NCI-H526 treated with DMSO at 0.1 percent for 48 hours (cell line): Measurements from ENCODE around the gene SLC17A7.
A peak's percentile ranks its signal among the peaks of the same experiment; 100 is the strongest.

Experiments used
- DNase-seq: peaks from one replicate; lab custom pipeline; 2025; lab: John Stamatoyannopoulos, UW

SLC17A7 gene

DNA sequence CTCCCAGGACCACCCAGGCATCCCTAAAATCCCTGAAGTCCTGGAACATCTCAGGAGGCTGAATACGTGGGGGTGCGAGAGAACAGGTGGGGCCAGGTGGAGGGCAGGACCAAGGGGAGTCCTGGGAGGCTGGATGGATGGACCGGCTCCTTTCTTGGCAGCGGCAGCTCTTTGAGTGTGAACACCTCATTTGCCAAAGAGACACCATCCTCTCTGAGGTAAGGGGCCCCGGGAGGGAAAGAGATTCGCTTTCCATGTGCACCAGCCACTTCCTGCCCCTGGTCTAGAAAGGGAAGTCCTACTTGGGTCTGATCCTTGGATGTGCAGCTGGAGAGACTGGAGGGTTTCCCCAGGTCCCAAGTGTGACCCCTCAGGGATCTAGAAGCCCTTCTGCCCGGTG lies 34.2 kb downstream of the SLC17A7 start:
- DNase-seq: no peak

GRCh38 chr19:49403404-49404187 lies 37.7 kb downstream of the SLC17A7 start:
- peak; percentile 5 for DNase-seq

DNA sequence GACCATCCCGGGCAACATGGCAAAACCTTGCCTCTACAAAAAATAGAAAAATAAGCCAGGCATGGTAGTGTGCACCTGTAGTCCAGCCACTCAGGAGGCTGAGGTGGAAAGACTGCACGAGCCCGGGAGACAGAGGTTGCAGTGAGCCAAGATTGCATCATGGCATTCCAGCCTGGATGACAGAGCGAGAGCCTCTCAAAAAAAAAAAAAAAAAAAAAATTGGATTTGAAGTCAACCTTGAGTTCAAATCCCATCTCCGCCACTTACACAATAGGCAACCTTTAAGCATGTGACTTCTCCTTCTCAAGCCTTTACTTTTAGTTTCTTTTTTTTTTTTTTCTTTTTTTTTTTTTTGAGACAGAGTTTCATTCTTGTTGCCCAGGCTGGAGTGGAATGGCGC lies 41.3 kb downstream of the SLC17A7 start:
- DNase-seq: no peak

- no peak for DNase-seq
Measured at GRCh38 chr19:49398931-49399330, 42.4 kb downstream of the SLC17A7 start.

- no peak for DNase-seq
Measured at GRCh38 chr19:49398001-49398615, 43.2 kb downstream of the SLC17A7 start.

DNA sequence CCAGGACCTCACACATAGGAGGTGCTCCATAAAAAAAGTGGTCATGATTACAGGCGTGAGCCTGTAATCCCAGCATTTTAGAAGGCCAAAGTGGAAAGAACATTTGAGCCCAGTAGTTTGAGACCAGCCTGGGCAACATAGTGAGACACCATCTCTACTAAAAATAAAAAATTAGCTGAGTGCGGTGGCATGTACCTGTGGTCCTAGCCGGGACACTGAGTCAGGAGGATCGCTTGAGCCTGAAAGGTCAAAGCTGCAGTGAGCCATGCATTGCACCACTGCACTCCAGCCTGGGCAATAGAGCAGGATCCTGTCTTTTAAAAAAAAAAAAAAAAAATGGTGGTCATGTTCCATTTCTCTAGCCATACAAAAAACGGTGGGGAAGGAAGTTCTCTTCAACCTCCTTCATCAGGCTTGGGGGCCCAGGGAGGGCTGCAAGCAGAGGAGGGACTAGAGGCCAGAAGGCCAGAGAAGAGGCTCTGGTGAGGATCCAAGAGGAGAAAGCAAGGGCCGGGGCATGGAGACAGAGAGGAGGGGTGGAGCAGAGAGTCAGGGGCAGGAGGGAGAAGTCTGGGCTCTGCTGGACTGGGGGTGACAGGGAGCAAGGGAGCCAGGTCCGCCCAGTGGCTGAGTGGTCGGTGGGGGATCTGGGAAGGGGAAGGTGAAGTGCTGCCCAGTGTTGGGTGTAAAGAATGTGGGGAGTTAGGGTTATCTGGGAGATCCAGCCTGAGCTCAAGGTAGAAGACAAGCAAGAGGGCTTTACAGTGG lies 44.4 kb downstream of the SLC17A7 start:
- no peak for DNase-seq

GRCh38 chr19:49395581-49396407 lies 45.5 kb downstream of the SLC17A7 start:
- no peak for DNase-seq

DNA sequence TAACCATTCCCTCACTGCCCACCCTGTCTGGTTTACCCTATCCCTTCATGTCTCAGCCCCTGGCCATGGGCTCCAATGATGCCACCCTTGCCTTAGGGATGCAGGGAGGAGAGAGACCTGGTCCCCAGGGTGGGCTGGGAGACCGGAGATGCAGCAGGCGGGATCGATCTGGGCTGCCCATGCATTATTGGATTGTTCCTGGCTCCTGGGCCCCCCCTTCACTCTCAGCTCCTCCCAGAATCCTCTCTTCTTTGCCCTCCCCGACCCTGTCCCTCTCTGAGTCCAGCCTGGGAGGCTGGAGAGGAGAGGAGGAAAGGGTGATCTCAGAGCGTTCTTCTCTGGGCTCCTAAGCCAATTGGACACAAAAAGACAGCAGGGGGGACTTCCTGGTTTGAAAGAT lies 47.4 kb downstream of the SLC17A7 start:
- no peak for DNase-seq

DNA sequence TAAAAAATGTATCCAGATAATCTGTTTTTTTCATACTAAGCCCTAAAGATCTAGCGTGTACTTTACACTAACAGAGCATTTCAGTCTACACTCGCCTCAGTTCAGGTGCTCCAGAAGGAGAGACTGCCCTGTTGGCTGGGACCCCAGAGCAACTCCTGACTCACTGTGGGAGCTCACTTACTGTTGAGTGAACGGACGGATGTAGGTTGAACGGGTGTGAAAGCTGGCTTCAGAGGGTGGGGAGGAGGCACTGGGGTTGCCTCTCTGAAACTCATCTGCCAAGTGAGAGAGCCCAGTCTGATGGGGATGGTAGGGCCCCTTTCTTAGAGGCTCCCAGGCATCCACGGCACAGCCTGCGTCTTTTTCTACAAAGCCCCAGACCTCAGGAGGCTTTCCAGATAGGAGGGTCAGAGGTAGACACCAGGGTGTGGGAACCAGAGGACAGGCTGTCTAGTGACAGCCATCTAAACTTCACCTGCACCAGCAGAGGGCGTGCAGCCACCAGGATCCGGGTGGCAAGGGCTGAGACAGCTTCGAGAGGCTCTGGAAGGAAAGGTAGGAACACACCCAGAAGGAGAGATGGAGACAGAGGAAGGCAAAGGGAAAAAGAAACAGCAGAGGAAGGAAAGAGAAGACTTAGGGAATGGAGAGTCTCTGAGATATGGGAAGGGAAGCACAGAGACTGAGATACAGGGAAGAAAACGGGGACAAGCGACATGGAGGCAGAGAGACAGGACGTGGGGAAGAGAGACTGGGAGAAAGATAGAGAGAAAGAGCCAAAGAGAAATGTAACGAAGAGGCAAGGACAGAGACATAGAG lies 49.5 kb downstream of the SLC17A7 start:
- peak; percentile 57 for DNase-seq

GRCh38 chr19:49390929-49391359 lies 50.4 kb downstream of the SLC17A7 start:
- no peak for DNase-seq

DNA sequence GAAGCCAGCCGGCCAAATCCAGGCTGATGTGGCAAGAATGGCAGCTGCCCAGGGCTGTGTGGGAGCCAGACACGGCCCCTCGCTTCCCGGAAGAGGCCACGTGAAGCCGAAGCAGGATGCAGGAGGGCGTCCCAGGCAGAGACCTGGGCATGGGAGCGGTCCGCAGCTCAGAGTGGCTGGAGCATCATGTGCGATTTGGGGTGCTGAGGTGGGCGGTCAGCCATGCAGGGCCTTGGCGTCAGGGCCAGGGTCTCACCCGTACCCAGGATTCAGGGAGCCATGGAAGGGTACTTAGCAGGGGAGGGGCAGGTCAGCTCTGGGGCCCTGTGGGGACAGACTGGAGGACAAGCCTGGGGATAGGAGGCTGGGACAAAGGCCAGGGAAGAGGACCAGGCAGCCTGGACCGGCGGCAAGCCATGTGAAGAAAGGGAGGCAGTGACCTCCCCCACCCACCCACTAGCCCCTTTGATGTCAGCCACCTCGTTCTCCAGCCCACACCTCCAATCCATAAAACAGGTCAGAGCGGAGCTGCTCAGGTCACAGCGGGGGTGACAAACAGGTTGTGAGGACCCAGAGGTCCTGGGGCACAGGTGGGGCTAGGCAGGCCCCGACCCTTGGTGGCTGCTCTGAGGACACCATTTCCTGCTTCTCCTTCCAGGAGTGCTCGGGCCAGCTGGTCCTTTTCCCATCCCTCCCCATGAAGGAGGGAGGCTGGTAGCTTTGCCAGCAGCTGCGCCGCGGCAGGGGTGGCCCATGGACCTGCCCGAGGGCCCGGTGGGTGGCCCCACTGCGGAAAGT lies 51.0 kb downstream of the SLC17A7 start:
- DNase-seq: no peak

GRCh38 chr19:49389406-49389805 lies 51.9 kb downstream of the SLC17A7 start:
- no peak for DNase-seq

- peak; percentile 56 for DNase-seq
Measured at GRCh38 chr19:49387936-49388372, 53.4 kb downstream of the SLC17A7 start, which contains the start of gene KASH5. Gene KASH5, plus strand, starts transcription at chr19:49388249. Its CDS starts 2,635 bp downstream, at chr19:49390884.

DNA sequence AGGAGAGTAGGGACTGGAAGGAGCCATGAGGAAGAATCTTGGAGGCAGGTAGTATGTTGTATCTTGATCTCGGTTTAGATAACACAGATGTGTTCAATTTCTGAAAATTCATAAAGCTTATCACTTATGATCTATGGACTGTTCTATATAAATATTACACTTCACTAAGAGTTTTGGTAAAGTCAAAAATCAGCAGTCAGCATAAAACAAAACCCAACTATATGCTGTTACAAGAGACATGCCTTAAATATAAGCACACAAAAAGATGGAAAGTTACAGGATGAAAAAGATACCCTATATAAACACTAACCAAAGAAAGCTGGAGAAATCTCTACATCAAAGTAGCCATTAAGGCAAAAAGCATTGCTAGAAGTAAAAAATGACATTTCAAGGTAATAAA lies 57.7 kb downstream of the SLC17A7 start:
- DNase-seq: no peak

GRCh38 chr19:49382639-49383038 lies 58.7 kb downstream of the SLC17A7 start:
- no peak for DNase-seq

- DNase-seq: no peak
Measured at GRCh38 chr19:49380391-49380790, 60.9 kb downstream of the SLC17A7 start.
